HG03159 (cell line): ENCODE data around the gene ADM.

Experiments used
- ATAC-seq: cut with Tn5 transposase; IDR thresholded peaks from one replicate; pipeline ENCODE4 v1.9.1; 2021; ENCODE audit warnings: mild to moderate bottlenecking, moderate library complexity; ENCODE audit not compliant: unreplicated experiment

ADM gene

DNA sequence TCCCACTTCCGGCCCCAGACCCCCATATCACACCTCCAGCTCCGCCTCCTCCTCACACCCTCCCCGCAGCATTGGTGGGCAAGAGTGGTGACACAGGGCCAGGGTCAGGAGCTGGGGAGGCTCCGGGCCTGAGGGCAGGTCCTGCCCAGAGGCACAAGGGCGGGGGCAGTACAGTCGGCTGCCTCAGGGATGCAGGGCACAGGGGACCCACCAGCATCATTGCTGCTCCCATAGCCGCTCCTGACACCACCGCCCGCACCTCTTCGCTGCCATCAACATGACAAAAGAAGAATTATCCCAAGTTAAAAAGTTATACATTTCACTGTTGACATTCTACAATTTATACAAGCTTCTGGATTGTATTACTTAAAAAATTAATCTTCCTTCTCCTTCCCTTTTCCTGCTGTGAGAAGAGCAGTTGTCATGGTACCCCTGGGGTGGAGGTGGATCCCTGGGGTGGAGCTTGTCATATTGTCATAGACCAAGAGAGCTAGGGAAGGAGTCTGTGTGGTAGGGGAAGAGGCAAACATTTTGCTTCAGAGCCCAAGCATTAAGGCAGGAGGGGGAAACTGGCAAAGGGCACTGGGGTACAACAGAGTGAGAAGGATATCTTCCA is 15.0 kb upstream of the ADM start:
- no peak for ATAC-seq

DNA sequence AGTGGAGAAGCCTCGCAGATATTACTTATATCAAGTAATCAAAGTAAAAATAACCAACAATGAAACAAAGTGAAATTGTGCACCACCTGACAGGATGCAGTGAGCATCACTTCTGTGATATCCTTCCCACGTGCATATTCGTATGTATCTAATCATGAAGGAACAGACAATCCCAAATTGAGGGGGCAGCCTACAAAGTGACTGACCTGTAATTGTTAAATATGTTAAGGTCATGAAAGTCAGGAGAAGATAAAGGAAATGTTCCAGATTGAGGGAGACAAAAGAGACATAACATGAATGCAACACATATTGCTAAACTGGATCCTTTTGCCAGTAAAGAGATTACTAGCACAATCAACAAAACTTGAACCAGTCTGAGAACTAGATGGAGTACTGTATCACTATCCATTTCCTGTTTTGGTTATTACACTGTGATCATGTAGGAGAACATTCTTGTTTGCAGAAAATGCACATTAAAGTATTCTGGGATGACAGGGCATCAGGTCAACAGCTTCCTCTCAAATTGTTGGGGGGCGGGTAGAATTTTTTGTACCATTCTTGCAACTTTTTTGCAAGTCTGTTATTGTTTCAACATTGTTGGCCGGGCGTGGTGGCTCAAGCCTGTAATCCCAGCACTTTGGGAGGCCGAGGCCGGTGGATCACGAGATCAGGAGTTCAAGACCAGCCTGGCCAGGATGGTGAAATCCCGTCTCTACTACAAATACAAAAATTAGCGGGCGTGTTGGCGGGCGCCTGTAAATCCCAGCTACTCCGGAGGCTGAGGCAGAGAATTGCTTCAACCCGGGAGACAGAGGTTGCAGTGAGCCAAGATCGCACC is 12.9 kb upstream of the ADM start:
- ATAC-seq = no peak

DNA sequence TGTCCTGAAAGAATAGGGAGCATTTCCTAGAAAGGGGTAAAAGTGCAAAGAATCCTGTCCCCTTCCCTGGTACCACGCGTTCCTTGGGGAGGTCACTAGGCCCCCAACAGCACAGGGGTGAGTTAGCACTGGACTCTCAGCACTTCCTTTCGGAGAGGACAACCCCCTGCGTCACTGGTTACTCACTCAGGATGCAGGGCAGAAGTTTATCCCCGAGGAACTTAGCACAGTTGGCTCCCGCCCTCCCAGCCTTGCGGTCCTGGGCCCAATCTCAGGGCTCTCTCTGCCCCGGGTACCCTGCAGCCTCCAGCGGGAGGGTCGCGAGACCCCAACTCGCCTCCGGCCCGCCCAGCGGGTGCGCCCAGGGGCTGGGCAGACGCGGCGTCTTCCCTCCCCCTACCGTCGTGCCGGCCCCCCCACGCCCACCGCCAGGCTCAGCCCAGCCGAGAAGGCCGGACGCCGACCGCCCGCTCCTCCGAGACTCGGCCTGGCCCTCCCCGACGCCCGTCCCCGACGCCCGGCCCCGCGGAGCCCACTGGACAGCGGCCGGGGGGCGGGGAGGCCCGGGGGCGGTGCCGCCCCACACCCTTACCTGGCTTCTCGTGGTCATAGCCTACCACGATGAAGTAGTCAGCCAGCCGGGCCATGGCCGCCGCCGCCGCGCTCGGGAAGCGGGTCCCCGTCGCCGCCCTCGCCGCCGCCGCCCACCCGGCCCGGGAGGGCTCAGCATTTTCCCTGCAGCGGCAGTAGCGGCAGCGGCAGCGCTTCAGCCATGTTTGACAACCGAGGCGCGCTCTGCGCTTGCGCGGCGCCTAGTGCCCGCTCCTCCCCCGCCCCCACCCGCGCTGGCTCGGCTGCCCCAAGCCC is 11.2 kb upstream of the ADM start, which contains the start of gene SBF2:
Gene SBF2 (minus strand): TSS at position 797 of the 867 bp plus-strand sequence. CDS start 150 bp downstream, at position 647.
- ATAC-seq = peak; percentile 38

DNA sequence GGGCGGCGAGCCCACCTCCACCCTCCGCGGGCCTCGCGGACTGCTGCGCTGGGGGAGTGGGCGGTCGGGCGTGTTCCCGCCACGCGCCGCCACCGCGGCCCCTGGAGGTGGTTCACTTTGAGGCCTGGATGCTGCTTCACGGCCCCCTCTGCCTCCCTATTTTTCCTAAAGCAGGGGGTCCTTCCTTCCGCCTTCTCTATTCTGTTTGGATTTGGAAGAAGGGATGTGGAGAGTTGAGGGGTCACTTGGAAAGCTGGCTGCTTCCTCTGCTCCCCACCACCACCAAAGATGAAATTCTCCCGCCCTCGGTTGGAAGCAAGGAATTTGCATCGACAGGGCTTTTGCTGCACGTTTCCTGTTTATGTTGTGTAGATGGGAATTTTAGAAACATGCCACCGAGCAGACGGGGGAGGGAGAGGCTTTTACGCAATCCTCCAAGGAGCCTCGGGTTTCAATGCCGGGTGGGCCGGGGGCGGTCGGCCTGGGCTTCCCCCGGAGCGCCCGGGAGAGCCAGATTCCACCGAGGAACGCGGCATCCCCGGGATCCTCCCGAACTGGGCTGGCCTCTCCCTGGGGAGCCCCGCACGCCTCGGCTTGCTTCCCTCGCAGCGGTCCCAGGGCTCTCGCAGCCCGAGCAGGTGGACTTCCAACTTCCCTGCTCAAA is 10.5 kb upstream of the ADM start:
- no peak for ATAC-seq

DNA sequence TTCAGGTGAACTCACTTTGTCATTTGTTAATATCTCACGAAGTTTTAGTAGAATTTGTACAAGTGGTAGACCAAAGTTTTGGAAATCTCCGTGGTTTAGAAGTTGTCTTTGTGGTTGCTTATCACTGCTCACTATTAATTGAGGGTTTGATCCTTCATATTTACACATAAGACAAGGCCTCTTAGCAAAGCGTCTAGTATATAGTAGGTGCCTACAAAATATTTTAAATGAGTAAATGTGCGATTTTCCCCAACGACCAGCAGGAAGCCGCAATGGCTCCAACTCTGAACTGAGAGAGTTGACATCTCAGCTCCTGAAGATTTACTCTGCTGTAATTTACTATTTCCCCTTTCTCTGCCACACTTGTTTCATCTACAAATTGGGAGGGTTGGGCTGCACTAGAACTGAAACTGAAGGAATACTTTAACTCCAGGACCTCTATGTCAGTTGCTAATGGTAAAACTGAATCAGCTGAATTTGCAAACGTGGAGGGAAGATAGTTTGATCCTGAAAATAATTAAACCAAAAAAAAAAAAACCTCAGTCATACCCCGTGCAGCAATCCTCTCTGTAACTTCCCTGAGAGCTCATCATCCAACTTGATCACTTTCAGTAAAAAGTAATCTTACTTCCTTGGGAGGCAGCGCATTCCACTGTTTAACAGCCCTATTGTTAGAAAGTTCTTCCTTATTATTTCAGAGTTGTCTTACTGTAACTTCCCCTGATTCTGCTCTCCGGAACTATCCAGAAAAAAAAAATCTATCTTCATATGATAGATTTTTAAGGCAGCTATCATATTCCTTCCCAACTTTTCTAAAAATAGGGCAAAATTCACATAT is 9.6 kb upstream of the ADM start:
- ATAC-seq = no peak

DNA sequence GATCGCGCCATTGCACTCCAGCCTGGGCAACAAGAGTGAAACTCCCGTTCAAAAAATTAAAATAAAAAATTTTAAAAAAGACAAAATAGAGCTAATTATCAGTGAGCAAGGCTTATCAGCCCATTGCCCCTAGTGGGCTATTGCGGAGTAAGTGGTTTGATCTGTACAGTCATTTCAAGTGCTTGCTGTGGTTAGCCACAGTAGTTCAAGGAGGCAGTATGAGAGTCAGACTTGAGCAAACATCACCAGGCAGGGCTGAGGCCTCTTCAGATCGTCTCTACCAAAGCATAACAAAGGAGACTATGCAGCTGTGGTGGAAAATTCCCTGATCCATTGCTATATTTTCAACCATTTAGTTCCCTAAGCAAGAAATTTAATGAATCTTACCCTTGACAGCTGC is 6.5 kb upstream of the ADM start:
- ATAC-seq = peak; percentile 96

DNA sequence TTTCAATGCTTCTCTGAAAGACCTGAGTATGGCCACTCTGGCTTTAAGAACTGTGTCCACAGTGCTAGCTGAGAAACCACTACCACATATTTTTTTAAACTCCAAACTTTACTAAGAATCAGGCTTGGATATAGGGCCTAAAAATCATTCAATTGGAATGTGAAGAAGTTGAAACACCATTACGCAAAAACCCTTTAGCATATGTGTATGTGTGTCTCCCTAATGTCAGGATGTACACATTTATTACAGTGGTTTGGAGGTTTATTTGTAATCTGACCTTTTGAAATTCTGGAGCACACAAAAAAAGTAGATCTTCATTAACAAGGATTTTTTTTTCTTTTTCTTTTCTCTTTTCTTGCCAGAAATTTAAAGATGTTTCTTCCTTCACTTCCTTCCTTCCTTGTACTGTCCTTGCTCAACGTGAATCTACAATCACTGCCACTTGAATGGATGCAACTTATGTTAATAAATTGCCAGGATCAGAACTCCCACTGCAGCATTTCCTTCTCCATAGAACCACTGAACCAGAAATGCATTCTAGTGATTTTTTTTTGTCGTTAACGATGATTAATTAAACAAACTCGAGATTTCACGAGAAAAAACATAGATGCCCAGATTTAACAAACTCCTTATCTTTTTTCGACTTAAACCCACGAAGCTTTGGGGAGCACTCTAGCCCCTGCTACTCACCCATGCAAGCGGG is 3.1 kb upstream of the ADM start:
- ATAC-seq = no peak

DNA sequence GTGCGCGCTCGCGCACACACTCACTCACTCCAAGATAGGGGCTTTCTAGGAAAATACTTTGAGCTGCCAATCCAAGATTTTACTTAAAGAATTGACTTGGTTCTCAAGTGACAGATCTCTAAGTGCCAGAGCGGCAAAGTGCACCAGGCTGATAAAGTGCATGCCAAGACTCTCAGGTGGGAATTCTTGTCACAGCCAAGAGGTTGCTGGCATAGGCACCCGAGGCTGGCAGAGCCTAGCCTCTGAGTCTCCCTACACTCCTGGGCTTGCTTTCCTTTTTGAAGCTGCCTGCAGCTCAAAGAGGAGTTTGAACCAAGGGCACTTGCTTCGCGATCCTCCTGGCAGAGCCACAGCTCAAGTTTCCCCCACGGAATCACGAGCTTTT is 2.5 kb upstream of the ADM start:
- no peak for ATAC-seq

DNA sequence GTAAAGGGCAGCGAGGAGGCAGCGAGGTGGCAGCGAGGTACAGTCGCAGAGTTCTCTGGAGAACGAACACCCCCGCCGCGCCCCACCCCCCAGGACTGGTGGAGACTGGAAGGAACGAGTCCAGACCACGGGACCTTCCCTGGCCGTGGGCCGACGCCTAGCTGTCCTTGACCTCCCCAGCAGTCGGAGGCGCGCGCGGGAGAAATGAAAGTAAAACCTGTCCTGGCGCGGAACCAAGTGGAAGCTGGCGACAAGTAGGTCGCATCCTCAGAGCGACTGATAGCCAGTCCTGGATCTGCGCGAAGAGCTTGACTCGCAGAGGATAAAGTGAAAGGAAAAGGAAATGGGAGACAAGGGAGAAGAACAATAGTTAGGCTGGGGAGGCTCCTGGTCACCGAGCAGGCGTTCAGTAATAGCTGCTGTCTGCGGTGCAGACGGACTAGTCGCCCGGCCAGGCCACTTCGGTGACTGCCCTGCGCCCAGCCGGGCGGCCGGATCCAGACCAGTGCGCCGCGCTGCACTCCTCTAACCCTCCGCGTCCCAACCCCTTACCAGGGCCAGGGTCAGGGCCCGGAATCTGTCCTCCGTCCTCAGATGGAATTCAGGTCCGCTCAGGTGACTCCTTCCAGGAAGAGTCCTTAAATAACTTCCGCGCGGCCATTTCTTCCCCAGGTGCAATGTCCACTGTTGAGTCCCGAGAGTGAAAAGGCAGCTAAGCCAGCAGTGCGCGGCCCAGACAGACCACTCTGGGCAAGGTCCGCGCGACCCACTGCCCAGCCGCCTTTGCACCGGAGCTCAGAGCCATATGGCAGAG is 1.9 kb upstream of the ADM start:
- no peak for ATAC-seq

DNA sequence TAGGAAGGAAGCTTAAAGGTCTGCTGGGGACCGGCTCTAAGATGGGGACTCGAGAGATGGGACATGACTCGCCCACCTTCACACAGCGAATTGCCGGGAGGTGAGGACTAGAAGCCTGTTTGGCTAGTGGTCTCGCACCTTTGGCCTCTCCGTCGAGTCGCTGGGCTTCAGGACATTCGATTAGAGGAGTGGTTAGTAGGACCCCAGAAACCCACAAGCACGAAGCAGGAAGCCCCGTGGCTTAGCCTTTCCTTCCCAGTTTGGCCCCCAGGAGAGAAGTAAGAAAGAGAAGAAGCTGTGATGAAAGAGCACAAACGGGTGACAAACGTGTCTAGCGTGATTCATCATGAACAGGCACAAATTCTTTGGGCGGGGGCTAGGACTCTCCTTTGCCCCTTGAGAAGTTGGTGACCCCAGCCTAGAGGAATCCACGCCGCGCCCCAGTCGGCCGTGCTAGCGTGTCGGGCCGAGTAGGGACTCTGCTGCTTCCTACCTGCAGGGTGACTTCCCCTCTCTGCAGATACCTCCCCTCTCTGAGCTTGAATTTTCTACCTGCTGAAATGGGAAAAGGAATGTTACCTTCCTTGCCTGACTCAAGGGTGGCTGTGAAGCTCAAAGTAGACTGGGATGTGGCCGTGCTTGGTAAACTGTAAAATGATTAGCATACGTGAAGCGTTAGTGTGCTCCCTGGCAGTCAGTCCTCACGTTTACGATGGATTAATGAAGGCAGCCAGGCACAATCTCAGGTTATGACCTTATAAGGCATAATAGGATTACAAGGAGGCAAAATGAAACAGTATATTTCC is 1.1 kb upstream of the ADM start:
- no peak for ATAC-seq

DNA sequence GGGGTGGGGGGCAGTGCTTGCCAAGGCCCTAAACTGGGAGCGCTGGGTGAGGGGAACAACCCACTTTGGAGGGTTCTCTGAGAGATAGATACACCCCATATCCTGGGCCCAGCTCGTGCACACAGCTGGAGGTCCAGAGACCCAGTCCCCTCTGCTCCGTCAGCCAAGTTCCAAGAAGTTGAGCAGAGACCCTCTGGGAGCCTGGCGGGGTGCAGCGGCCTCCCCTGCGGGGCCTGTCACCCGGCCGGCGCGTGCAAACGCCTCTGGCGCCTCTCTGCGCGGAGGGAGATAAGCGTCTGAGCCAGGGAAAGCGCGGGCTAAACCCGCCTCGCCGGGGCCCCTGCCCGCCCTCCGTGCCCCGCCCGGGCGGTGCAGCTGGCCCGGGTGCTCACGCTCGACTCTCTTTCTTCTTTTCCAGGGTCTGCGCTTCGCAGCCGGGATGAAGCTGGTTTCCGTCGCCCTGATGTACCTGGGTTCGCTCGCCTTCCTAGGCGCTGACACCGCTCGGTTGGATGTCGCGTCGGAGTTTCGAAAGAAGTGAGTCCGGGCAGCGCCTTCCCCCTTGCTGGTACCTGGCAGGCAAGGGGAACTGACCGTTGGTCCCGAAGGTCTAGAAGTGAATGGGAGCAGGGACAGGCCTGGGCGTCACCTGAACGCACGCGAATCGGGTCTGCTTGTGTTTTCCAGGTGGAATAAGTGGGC is 540 bp downstream of the ADM start:
- ATAC-seq = no peak

DNA sequence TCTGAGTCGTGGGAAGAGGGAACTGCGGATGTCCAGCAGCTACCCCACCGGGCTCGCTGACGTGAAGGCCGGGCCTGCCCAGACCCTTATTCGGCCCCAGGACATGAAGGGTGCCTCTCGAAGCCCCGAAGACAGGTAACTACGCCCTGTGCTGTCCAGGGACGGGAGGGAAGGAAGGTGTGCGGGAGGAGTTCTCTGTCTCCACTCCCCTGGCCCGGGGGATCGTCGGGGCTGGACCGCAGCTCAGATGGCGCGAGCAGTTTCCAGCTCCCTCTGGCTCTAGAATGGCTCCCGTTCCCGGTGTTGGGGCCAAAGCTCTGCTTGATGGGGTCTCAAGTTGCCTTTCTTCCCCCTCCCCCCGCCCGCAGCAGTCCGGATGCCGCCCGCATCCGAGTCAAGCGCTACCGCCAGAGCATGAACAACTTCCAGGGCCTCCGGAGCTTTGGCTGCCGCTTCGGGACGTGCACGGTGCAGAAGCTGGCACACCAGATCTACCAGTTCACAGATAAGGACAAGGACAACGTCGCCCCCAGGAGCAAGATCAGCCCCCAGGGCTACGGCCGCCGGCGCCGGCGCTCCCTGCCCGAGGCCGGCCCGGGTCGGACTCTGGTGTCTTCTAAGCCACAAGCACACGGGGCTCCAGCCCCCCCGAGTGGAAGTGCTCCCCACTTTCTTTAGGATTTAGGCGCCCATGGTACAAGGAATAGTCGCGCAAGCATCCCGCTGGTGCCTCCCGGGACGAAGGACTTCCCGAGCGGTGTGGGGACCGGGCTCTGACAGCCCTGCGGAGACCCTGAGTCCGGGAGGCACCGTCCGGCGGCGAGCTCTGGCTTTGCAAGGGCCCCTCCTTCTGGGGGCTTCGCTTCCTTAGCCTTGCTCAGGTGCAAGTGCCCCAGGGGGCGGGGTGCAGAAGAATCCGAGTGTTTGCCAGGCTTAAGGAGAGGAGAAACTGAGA is 1.4 kb downstream of the ADM start:
- ATAC-seq = no peak

DNA sequence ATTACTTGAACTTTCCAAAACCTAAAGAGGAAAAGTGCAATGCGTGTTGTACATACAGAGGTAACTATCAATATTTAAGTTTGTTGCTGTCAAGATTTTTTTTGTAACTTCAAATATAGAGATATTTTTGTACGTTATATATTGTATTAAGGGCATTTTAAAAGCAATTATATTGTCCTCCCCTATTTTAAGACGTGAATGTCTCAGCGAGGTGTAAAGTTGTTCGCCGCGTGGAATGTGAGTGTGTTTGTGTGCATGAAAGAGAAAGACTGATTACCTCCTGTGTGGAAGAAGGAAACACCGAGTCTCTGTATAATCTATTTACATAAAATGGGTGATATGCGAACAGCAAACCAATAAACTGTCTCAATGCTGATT is 2.1 kb downstream of the ADM start:
- no peak for ATAC-seq

DNA sequence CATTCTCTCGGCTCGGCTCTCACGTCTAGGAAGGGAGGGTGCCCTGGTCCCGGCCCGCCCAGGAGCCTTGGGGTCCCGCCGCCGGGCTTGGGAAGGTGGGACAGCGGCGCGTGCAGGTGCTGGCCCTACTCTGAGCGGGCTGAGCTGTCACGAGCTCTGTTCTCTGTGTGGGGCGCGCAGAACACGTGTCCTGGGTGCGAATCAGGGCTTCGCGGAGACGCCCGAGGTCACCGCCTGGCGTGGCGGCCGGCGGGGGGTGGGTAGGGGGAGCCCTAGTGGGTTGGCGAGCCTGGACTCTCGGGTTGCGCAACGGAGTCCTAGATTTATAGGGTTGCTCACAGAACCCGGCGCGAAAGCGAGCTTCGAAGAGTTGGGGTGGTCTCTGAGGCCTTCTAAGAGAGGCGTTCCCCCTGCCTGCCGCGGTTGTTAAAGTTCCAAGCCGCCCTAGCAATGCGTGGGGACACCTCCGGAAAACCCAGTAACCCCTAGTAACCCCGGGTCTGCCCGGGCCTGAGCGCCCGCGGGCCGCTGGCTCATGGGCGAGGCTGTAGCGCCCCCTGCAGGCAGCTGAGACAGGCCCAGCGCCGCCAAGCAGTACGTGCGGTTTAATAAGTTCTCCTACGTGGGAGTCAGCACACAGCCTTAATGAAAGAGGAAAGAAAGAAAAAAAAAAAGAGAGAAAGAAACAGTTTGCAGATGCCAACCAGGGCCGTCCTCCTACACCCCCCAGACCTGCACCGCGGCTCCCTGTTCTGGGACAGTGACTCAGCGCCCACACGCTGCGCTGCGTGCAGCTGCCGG is 2.7 kb downstream of the ADM start:
- ATAC-seq = peak; percentile 70

DNA sequence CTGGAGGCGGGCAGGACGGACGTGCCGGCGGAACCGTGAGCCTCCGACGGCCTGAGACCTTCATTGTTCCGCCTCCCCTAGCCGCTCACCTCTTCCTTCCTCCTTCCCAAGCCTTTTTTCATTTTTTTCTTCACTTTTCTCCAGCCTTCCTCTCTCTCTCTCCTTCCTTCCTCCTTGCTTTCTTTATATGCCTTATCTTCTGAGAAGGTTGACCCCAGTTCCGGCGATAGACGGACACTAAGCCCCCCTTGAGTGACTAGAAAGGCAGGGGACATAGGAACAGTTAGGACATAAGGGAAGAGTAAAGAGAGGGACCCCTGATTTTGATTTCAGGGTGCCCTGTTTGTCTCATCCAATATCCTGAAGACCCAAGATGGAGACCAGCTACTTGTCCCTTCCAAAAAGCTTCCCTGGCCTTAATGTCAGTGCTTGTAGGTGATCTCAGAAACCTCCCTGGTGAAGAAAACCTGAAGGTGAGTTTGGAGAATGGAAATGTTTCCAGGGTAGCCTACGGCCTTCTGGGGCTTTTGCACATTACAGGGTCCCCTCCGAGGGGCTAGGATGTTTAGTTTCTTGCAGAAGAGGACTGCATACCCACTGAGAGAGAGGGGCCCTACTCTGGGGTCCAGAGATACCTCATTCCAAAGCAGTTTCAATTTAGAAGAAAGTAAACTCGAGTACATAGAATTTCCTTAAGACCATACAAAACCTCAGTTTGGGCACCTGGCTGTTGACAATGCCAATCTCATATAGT is 3.5 kb downstream of the ADM start:
- ATAC-seq = no peak
